NB4 (cell line): ENCODE measurements around the gene ZNF776.

Source experiments
- DNase-seq: peaks from one replicate; pipeline ENCODE4 v3.0.0; 2010; ENCODE audit warnings: low read depth
- H3K4me3 ChIP-seq: one replicate; pipeline ENCODE4 v1.5.1; 2011; ENCODE audit warnings: mild to moderate bottlenecking, low read depth, low read length, moderate library complexity
- CTCF ChIP-seq: IDR thresholded peaks from one replicate; pipeline ENCODE4 v1.5.1; 2012; ENCODE audit warnings: low read depth, low read length
- MAX ChIP-seq: IDR thresholded peaks from 2 replicates; pipeline ENCODE4 v1.6.1; 2011; ENCODE audit warnings: low read depth, low read length
- MYC ChIP-seq: IDR thresholded peaks from 2 replicates; pipeline ENCODE4 v1.6.1; 2011; ENCODE audit warnings: low read depth, low read length
- POLR2A ChIP-seq: IDR thresholded peaks from 2 replicates; pipeline ENCODE4 v1.6.1; 2011; ENCODE audit warnings: mild to moderate bottlenecking; ENCODE audit not compliant: insufficient read length; ENCODE audit errors: extremely low read depth

ZNF776 gene

GRCh38 chr19:57803594-57804325 is 57.1 kb downstream of the ZNF776 start:
- DNase-seq: no peak
- TF ChIP-seq POLR2A (no peak), CTCF (no peak), MYC (no peak), MAX (no peak)
- H3K4me3 ChIP-seq: no peak overlapping the region

- TF ChIP-seq MYC (no peak), POLR2A (no peak), CTCF (no peak), MAX (no peak)
- no peak overlapping the region for H3K4me3 ChIP-seq
- no peak for DNase-seq
Measured at GRCh38 chr19:57807541-57807940, 60.9 kb downstream of the ZNF776 start.
